Measurements from ENCODE around the gene CNKSR3. TPM values are rescaled to one million over a fixed set of nuclear protein-coding genes. Genes with fewer than 3 reads are reported as not detected.

CNKSR3 gene
- total RNA-seq, 1 experiment from 2014 or later = 5.6 TPM

GRCh38 chr6:154425034-154425433 lies 85.5 kb downstream of the CNKSR3 start:
- H3K4me1 ChIP-seq (ENCODE audit: insufficient read depth, low read length) = no peaks in the 10 kb centered on the region
- H3K9me3 ChIP-seq (ENCODE audit: control insufficient read depth, low read depth, low read length) = no peaks in the 10 kb centered on the region
- no peak overlapping the region for H2AFZ ChIP-seq (ENCODE audit: low read length)
- no peak overlapping the region for H3K9ac ChIP-seq (ENCODE audit: extremely low read depth, insufficient read length, low read length)
- H3K18ac ChIP-seq (ENCODE audit: insufficient read length, low read depth, low read length) = no peak overlapping the region
- no peak overlapping the region for H4K91ac ChIP-seq (ENCODE audit: insufficient read length, low read depth, low read length)
- no peak overlapping the region for H2BK5ac ChIP-seq (ENCODE audit: insufficient read length, low read length)
- no peak overlapping the region for H3K4me3 Mint-ChIP-seq
- no peak overlapping the region for H3T11ph ChIP-seq (ENCODE audit: low read length)
- no peak overlapping the region for H3K27ac ChIP-seq (ENCODE audit: insufficient read length, low read depth, low read length)
- no peak overlapping the region for H2BK15ac ChIP-seq (ENCODE audit: low read depth, low read length)
- H4K20me1 ChIP-seq (ENCODE audit: control insufficient read depth, insufficient read depth, insufficient read length) = no peaks in the 10 kb centered on the region
- H3K14ac ChIP-seq (ENCODE audit: insufficient read depth, low read length) = no peak overlapping the region
- H3K23ac ChIP-seq (ENCODE audit: insufficient read length, low read depth, low read length) = no peak overlapping the region
- H2BK20ac ChIP-seq (ENCODE audit: low read depth, low read length, poor library complexity, severe bottlenecking) = no peak overlapping the region
- no peak overlapping the region for H3K4me2 ChIP-seq (ENCODE audit: insufficient read depth, insufficient read length, low read length)
- no peak for TF ChIP-seq CTCF (conservative IDR thresholded peaks at IDR 0.05)
- no CpG with 5 or more reads among the region's 4 CpGs for WGBS (ENCODE audit: extremely low coverage, insufficient read length, low lambda C conversion rate)
- 0 out of 7 replicates have a peak overlapping the region, but pooled peaks of 1 of the 3 experiments have one; percentile 48 for H3K27ac Mint-ChIP-seq
- no peak overlapping the region for H3K56ac ChIP-seq (ENCODE audit: insufficient read length, low read depth, low read length)
- no peaks in the 10 kb centered on the region for H3K79me1 ChIP-seq (ENCODE audit: insufficient read depth, low read depth, low read length, poor library complexity, severe bottlenecking)
- H4K8ac ChIP-seq (replicated peaks; ENCODE audit: insufficient read length, low read depth, low read length) = no peak overlapping the region
- H3K36me3 Mint-ChIP-seq (ENCODE audit: insufficient read depth in 1 of 3, low read depth in 3 of 3) = peaks cover 9 to 29% (median 10%) of the 10 kb centered on the region in 3 experiments
- no peak overlapping the region for H2BK120ac ChIP-seq (ENCODE audit: low read depth, low read length, poor library complexity, severe bottlenecking)
- 0 out of 2 replicates have a peak, but pooled peaks cover 1% of the 10 kb centered on the region for H3K79me2 ChIP-seq (ENCODE audit: insufficient read depth, low read length)
- H2BK12ac ChIP-seq (ENCODE audit: insufficient read length, low read depth, low read length) = no peak overlapping the region
- H3K9me3 Mint-ChIP-seq = peaks cover 0 to 2% of the 10 kb centered on the region in 2 experiments; a peak in 2 of 5 replicates
- no peak for DNase-seq
- no peaks in the 10 kb centered on the region; the same call in 1 of the 2 replicates for H3K27me3 Mint-ChIP-seq (ENCODE audit: low read depth)
- no peak overlapping the region for H2AK5ac ChIP-seq (ENCODE audit: insufficient read length, low read length)
- H3K27me3 ChIP-seq (ENCODE audit: insufficient read depth, low read length) = no peaks in the 10 kb centered on the region
- no peak overlapping the region for H4K5ac ChIP-seq (ENCODE audit: insufficient read length, low read depth, low read length)
- no peak overlapping the region for H3K4ac ChIP-seq (ENCODE audit: low read depth, low read length)
- no peaks in the 10 kb centered on the region for H3K4me1 Mint-ChIP-seq
- H3K23me2 ChIP-seq (ENCODE audit: insufficient read length, low read depth, low read length, poor library complexity, severe bottlenecking) = no peaks in the 10 kb centered on the region

Data from H9 (cell line).